Spleen (tissue), 11 donors: ENCODE data around the gene TRABD2A. TPM values are rescaled to one million over a fixed set of nuclear protein-coding genes. Genes with fewer than 3 reads are reported as not detected.
A peak's percentile ranks its signal among the peaks of the same experiment; 100 is the strongest.

ENCODE experiments used
- DNase-seq: peaks from one replicate; pipeline ENCODE4 v3.0.0-alpha.2; 2020
- H3K27ac ChIP-seq, 8 donors: fragments of 200-600 bp; sonication (generic) in 7 of 8; 1 replicate in 4 of 8; 2 replicates in 4 of 8; pipeline versions ENCODE4 v1.5.0 to v1.8.0; 2016 to 2021; ENCODE audit warnings: inconsistent platforms in 4 of 8, mild to moderate bottlenecking in 4 of 8, moderate library complexity in 1 of 8
- H3K27me3 ChIP-seq, 7 donors: fragments of 200-600 bp; sonication (generic) in 6 of 7; replicated peaks in 1 of 7; 1 replicate in 4 of 7; 2 replicates in 3 of 7; pipeline versions ENCODE4 v1.5.0 to v1.8.0; 2016 to 2021; ENCODE audit warnings: inconsistent platforms in 3 of 7, mild to moderate bottlenecking in 1 of 7
- H3K36me3 ChIP-seq, 6 donors: fragments of 200-600 bp; sonication (generic) in 5 of 6; 1 replicate in 4 of 6; 2 replicates in 2 of 6; pipeline versions ENCODE4 v1.5.0 to v1.8.0; 2016 to 2021; ENCODE audit warnings: inconsistent platforms in 2 of 6
- H3K4me1 ChIP-seq, 6 donors: fragments of 200-600 bp; sonication (generic) in 5 of 6; 1 replicate in 3 of 6; 2 replicates in 3 of 6; pipeline versions ENCODE4 v1.5.0 to v1.8.0; 2016 to 2021; ENCODE audit warnings: inconsistent platforms in 3 of 6
- H3K4me3 ChIP-seq, 8 donors: fragments of 200-600 bp; sonication (generic) in 7 of 8; 1 replicate in 4 of 8; 2 replicates in 4 of 8; pipeline versions ENCODE4 v1.5.0 to v1.8.0; 2016 to 2021; ENCODE audit warnings: inconsistent platforms in 4 of 8, mild to moderate bottlenecking in 4 of 8, moderate library complexity in 2 of 8
- H3K9me3 ChIP-seq, 8 donors: fragments of 200-600 bp; sonication (generic) in 7 of 8; 1 replicate in 4 of 8; 2 replicates in 4 of 8; pipeline versions ENCODE4 v1.5.0 to v1.8.0; 2016 to 2021; ENCODE audit warnings: inconsistent platforms in 4 of 8
- CTCF ChIP-seq, 11 experiments: fragments of 200-600 bp in 7 of 11; fragments of 450-650 bp in 4 of 11; sonication (generic) in 4 of 11; IDR thresholded peaks in 8 of 11; conservative IDR thresholded peaks in 3 of 11; 1 replicate in 7 of 11; 2 replicates in 4 of 11; pipeline versions ENCODE4 v1.4.0 to v1.8.0; 2016 to 2021; ENCODE audit warnings: antibody characterized with exemption in 11 of 11, inconsistent platforms in 4 of 11, mild to moderate bottlenecking in 1 of 11
- POLR2A ChIP-seq, 3 donors: fragments of 450-650 bp; IDR thresholded peaks; one replicate each; pipeline ENCODE4 v1.5.1; 2017; ENCODE audit warnings: antibody characterized with exemption in 3 of 3, mild to moderate bottlenecking in 1 of 3
- POLR2AphosphoS5 ChIP-seq, 3 donors: sonication (generic); formaldehyde crosslinking; IDR thresholded peaks; one replicate each; pipeline ENCODE4 v1.5.1; 2017; ENCODE audit warnings: antibody characterized with exemption in 3 of 3
- WGBS, 5 donors: extraction: QIAGEN DNeasy Blood & Tissue Kit in 3 of 5; methylation state at CpG; one replicate each; pipeline versions ENCODE4 v1.1.5 to v1.1.7; 2013 to 2018; 5-methylcytosine and 5-hydroxymethylcytosine counted together
- intact Hi-C: fragments of 100-400 bp; cut with DNase I; formaldehyde crosslinking; loops from one replicate; pipeline ENCODE4 v1.15.0; 2023; ENCODE audit warnings: low total_unique reads
- polyA plus RNA-seq, 3 donors: library from polyadenylated mRNA; stranded (reverse); fragments of 200-250 nt; gene quantifications; one replicate each; pipeline ENCODE4 v1.2.1, GENCODE V29; 2013
- total RNA-seq, 7 donors: library from RNA; depleted of rRNA in 3 of 7; stranded (reverse); fragments of >200 nt in 3 of 7; fragmentation: NEBNext Ultra II Directional in 4 of 7; extraction: Animal tissue kit (Norgen Biotek cat#: 25700) in 4 of 7; gene quantifications; one replicate each; pipeline versions ENCODE4 v1.1.0 to v1.2.1, GENCODE V29; 2016 to 2021
- donor health status: healthy with polysubstance abuse.
- donor health status: DM: no; HTN: no; CAD: no; lungs with moderate emphysema.
- donor health status: DM: no; HTN: no; CAD: no.
- donor health status: Bipolar disorder and iron deficiency.
- donor health status: healthy.
- donor health status: DM: no; HTN: no; CAD: no.
- donor health status: DM: yes; HTN: yes; CAD: no.

Gene TRABD2A
- total and polyA plus RNA-seq, 10 donors: 4.5 to 12.5 (median 8.3) TPM

DNA sequence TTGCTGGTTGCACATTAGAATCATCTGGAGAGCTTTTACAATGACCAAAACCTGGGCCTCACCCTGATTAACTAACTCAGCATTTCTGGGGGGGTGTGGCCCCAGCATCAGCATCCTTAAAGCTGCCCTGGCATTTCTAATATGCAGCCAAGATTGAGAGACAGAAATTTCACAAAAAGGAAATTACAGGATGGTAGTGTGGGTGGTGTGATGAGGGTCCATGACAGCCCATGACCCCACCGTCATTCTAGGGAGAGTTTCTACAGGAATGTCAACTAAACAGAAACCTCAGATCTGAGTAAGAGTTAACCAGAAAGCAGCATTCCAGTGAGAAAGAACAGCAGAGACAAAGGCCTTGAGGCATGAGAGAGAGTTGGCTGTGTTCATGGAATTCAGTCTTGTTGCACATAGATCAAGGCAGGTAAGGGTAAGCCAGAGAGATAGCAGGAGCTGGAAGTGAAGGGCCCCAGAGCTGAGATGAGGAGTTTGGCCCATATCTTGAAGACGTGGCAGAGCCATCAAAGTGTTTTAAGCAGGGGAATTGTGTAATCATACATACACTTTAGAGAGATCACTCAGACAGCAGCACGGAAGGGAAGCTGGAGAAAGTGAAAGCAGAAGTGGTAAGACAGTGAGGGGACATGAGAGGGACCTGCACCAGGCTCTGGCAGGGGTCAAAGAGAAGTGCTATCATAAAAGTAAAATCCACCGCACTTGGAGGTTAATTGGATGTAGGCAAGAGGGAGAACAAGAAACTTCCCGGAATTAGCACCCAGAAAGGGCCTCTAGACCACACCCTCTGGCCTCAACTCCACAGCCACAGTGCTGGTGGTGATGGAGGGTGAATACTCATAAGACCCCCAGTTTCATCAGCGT, 7.8 kb upstream of the TRABD2A start:
- intact Hi-C loops: no loop called here
- Histone ChIP-seq H3K36me3 (no peaks in the 10 kb centered on the region), H3K4me1 (peaks cover 7 to 40% (median 23%) of the 10 kb centered on the region in 6 donors), H3K4me3 (peak overlapping the region in 4 of 8 donors; percentile 12 to 50 (median 16)), H3K9me3 (no peaks in the 10 kb centered on the region), H3K27ac (peak overlapping the region; percentile 84 to 90 (median 87)), H3K27me3 (no peaks in the 10 kb centered on the region)
- DNase-seq: no peak
- 8 to 22% (median 20%) methylated on average over 6 of the region's 6 CpGs for WGBS, 5 donors
- peak in 1 of 3 donors; percentile 65 for TF ChIP-seq POLR2AphosphoS5 (IDR thresholded peaks at IDR 0.05)
- TF ChIP-seq POLR2A (IDR thresholded peaks at IDR 0.05): no peak
- no peak for TF ChIP-seq CTCF (IDR thresholded peaks at IDR 0.05 in 8 of 11, conservative IDR thresholded peaks at IDR 0.05 in 3 of 11)

DNA sequence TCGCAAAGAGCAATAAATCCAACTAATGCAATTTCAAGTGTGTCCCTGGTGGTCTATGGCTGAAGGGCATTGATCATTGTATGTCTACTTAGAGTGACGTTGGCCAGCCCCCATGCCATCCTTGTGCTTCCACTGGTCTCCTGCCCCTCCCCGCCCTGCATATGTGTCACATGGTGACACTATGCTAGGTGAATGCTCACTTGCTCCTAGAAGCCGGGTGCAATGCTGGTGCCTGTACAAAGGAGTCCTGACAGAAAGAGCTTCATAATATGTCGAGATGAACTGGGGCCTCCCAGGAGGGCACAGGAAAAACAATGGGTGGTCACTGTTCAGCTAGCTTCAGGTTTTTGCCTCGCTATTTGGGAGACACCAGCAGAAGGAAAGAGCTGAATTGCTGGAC, 5.9 kb upstream of the TRABD2A start:
- 88 to 96% (median 96%) methylated on average over 6 of the region's 6 CpGs for WGBS, 5 donors
- no peak overlapping the region for H3K4me3 ChIP-seq
- intact Hi-C loops: no loop called here
- H3K9me3 ChIP-seq: no peaks in the 10 kb centered on the region
- TF ChIP-seq POLR2AphosphoS5 (IDR thresholded peaks at IDR 0.05) (no peak), POLR2A (IDR thresholded peaks at IDR 0.05) (no peak), CTCF (IDR thresholded peaks at IDR 0.05 in 8 of 11, conservative IDR thresholded peaks at IDR 0.05 in 3 of 11) (no peak)
- H3K36me3 ChIP-seq: no peaks in the 10 kb centered on the region
- no peak overlapping the region for H3K27ac ChIP-seq
- no peak for DNase-seq
- peaks cover 0 to 3% (median 2%) of the 10 kb centered on the region in 7 donors for H3K27me3 ChIP-seq
- H3K4me1 ChIP-seq: peaks cover 7 to 54% (median 31%) of the 10 kb centered on the region in 6 donors

- Histone ChIP-seq H3K4me3 (no peak overlapping the region), H3K27me3 (peaks cover 4 to 19% (median 19%) of the 10 kb centered on the region in 7 donors), H3K27ac (no peak overlapping the region), H3K4me1 (peaks cover 12 to 56% (median 45%) of the 10 kb centered on the region in 6 donors), H3K9me3 (no peaks in the 10 kb centered on the region), H3K36me3 (no peaks in the 10 kb centered on the region)
- intact Hi-C loops: no loop called here
- WGBS, 5 donors: 75 to 96% (median 89%) methylated on average over 2 of the region's 2 CpGs
- no peak for DNase-seq
- TF ChIP-seq POLR2AphosphoS5 (IDR thresholded peaks at IDR 0.05) (no peak), CTCF (IDR thresholded peaks at IDR 0.05 in 8 of 11, conservative IDR thresholded peaks at IDR 0.05 in 3 of 11) (no peak)
Measured at GRCh38 chr2:84885111-84885510, 4.2 kb upstream of the TRABD2A start.

DNA sequence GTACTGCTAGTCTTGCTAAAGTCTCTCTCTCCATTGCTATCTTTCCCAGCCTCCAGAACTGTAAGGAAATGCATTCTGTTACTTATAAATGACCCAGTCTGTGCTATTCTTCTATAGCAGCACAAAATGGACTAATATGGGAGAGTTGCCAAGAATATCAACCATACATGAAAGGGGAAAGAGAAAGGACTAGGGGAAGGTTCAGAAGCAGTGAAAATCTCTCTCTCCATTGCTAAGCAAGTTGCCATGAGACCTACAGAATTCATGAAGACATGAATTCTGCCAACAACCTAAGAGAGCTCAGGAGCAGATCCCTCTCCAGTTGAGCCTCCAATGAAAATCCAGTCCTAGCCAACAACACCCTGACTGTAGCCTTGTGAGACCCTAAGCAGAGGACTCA, 3.6 kb upstream of the TRABD2A start:
- no peaks in the 10 kb centered on the region for H3K9me3 ChIP-seq
- H3K27ac ChIP-seq: no peak overlapping the region
- no peak for DNase-seq
- no peaks in the 10 kb centered on the region for H3K36me3 ChIP-seq
- H3K27me3 ChIP-seq: peaks cover 4 to 26% (median 25%) of the 10 kb centered on the region in 7 donors
- H3K4me3 ChIP-seq: no peak overlapping the region
- TF ChIP-seq POLR2AphosphoS5 (IDR thresholded peaks at IDR 0.05) (no peak), POLR2A (IDR thresholded peaks at IDR 0.05) (no peak), CTCF (IDR thresholded peaks at IDR 0.05 in 8 of 11, conservative IDR thresholded peaks at IDR 0.05 in 3 of 11) (no peak)
- H3K4me1 ChIP-seq: peaks cover 14 to 56% (median 45%) of the 10 kb centered on the region in 6 donors
- intact Hi-C loops: no loop called here
